DMS79 treated with DMSO at 0.1 percent for 48 hours (cell line): ENCODE data around the gene ELMO1.

Experiments
- DNase-seq: peaks from one replicate; lab custom pipeline; 2025; lab: John Stamatoyannopoulos, UW

Gene ELMO1

DNA sequence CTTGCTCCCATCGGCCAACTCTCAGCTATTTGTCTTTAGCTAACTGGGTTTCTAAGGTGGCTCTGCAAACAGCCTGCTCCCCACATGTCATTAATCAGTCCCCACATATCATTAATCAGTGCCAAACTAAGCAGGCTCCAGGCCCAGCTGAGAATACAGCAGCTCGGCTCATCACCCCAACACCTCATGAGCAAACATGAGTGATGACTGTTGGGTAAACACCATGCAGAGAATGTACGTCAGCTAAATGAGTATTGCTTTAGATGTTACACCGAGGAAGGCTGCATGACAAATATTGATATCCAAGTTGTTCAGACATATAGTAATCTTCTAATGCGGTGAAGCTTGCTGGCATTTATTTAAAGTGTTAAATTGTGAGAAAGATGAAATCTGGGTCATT is 536.9 kb downstream of the ELMO1 start:
- no peak for DNase-seq

DNA sequence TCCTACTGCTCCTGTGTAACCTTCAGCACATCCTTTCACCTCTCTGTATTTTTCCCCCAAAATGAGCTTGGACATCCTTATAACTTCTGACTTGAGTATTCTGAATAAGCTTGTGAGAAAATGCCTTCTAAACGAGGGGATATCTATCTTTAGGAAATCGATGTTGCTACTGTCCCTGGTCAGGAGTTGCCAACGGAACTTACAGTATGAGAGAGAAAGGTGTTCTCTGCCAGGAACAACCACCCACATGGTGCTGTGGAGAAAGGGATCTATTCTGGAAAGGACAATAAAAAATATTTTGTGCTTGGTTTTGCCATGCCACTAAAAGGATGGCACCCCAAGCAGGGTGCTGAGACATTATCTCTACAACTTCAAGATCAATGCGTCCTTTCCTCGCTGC is 537.8 kb downstream of the ELMO1 start:
- no peak for DNase-seq

DNA sequence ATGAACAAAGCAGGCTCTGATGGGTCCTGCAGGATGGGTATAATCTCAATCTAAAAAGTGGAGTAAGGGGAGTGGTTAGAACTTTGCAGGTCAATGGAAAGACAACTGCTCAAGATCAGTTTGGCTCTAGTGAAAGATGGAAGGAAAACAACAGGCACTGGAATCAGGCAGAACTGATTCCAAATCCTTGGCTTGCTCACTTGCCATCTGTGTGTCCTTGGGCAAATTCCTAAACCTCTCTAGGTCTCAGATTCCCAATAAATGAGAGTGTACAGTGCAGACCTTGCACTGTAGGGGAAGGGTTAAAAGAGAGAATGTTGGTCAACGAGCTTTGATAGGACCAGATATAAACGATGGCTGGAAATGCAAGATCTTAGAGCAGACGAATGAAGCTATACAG is 538.3 kb downstream of the ELMO1 start:
- no peak for DNase-seq

DNA sequence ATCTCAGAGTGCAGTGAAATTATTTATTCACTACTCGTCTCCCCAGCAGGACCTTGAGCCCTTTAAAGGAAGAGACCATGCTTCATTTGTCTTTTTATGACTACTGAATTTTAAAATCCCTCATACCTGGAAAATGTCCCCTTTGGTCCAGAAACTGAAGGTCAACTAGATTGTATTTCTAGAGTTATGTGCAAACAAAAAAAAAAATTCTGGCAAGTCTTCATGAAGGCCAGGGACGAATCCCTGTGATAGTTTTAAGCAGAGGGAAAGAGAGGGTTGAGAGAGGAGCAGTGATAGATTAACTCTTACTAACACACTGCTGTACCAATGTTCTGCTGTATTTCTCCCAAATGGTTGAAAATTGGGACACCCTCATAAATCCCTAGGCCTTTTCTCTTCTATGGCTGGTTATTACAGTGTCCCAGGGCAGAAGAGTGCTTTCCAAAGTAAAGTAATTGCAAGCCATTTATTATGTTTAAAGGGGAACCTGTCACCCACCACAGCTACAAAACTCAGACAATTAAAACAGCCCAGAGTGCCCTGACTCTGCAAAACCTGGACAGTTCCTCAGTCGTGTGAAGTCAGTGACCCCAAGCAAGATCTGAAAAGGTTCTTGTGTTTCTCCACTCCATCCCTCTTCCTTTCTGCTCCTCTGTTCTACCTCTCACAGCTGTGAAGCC is 541.6 kb downstream of the ELMO1 start:
- no peak for DNase-seq

DNA sequence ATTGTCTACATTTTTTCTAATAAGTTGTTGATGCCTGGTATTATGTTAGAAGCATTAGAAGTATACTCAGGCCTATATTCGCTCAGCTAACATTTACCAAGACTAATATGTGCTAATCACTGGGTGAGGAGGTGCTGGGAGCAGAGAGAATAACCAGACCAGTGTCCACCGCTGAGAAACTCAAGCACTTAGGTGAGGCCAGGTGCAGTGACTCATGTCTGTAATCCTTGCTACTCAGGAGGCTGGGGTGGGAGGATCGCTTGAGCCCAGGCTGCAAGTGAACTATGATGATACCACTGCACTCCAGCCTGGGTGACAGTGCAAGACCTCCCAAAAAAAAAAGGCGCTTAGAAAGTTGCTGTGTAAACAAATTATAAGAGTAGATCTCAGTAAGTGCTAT is 542.2 kb downstream of the ELMO1 start:
- no peak for DNase-seq

DNA sequence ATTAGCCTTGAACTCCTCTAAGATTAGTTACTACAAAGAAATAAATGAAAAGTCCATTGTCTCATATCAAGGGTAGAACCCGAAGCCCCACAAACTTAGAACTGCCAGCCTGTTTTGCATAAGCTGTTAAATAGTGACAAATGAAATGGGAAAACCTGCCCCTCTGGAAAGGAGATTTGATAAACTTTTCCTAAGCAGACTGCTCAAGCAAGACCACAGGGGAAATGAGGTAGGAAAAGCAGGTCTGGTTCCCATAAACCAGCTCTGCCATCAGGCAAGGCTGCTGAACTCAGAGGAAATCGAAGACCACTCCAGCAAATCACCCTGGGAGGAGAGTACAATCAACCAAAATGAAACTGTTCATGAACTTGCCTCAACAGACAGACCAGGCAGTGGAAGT is 542.8 kb downstream of the ELMO1 start:
- no peak for DNase-seq

DNA sequence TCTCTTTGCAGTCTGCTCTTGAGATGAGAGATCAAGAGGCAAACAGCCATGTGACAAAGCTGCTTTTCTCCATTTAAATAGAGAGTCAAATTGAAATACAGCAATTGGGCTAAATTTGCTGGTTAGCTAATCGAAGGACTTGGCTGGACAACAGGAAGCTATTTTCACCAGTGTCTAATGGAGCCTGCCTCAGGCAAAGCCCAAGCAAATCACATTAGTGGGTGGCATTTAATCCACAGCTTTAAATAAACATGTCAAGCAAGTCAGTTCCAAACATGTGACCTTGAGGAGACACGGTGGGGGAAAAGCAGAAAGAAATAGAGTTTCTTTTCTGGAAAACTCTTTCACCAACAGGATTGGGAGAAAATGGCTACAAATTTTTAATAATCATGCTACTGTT is 543.9 kb downstream of the ELMO1 start:
- DNase-seq: no peak

DNA sequence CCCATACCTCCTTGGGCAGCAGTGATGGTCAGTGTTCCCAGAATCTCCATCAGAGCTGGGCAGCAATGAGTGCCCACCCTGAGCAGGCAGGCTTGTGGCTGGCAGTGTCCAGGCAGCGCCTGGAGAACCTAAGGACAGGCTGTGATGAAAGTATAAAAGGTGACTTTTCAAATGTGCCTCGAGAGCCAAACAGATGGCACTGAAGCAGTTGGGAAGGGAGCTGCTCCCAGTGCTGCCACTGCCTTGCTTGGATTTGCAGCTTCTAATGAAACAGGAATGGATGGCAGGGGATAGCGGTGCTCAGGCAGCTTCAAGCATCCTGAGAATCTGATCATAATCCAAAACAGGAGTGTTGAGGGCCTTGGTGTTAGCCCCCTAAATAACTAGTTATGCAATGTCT is 544.6 kb downstream of the ELMO1 start:
- no peak for DNase-seq

DNA sequence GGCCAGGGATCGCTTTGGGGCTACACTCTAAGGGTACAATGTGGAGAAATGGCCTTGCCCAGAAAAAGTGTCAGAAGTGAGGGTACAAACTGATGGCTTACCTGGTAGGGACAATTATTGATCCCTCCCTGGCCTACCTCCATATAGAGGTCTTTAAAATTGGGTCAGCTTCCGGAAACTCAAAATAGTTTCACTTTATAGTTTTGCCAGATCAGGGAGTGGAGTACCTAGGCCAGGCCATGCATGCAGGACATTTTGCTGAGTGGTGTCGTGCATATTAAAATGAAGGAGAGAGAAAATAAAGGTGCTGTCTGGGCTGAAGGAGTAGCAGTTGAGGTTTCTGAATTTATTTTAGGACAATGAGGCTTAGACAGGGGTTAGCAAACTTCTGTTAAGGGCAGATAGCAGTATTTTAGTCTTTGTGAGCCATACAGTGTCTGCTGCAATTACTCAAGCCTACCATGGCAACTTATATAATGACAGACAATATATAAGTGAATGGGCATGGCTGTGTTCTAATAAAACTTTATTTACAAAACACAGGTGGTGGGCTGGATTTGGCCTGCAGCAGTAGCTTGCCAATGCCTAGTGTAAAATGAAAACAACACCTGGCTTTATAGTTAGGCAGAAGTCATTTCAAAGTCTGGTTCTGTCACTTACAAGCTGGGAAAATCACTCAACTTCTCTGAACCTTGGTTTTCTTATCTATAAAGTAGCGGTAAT is 547.5 kb downstream of the ELMO1 start:
- no peak for DNase-seq

DNA sequence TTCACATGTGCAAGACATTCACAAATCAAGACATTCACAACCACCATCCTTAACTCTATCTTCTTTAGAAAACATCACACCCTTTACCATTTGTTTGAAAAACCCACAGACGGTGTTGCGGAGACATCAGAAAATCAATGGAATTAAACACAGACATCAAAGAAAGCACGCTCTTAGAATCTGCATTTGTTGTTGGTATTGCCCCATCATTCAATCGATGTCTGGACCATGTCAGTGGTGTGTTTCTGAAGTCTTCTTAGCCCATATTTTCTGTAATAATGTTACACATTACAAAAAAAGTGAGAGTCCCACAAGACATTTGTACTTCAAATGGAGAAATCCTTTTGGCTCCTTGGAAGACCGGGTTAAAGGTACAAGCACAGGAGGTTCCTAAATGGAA is 550.5 kb downstream of the ELMO1 start:
- DNase-seq: no peak

DNA sequence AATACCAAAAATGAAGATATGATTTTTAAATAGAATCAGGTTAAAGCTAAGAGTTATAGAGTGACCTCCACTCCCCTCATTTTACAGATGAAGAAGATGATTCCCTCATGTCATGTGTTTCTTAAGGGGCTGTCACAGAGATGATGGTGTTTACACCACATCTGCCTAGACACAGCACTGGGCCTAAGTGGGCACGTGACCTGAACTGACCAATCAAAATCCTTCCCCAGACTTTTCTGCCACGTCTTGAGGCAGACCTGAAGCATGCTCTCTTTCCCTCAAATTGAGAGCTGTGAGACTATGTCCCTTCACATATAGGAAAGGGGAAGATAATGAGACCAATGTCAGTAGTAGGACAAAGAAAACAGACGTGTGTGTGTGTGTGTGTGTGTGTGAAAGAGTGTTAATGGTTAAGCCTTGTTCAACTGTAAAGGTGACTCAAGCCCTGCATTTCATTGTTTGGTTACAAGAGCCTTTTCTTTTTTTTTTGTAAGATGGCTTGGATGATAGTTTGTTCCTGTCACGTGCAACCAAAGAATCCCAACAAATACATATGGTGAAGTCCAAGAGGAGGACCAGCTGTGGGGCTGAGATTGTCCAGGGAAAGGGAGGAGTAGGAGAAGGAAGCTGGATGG is 551.6 kb downstream of the ELMO1 start:
- DNase-seq: no peak

DNA sequence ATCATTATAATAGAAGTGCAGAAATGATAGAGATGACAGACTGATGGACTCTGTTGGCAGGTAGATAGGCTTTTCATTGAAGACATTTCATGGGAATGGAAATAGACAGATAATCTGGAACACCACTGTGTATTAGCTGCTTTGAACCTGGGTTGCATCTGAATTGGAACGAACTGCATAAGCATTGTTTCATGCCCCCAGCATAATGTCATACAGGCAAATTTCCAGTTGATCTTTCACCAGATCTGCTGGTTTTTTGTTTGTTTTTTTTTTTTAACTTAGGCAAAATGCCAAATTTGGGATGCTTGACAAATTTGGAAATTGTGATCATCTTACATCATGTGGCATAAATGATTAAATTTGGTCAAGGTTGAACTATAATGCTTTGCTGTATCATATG is 552.2 kb downstream of the ELMO1 start:
- DNase-seq: no peak

DNA sequence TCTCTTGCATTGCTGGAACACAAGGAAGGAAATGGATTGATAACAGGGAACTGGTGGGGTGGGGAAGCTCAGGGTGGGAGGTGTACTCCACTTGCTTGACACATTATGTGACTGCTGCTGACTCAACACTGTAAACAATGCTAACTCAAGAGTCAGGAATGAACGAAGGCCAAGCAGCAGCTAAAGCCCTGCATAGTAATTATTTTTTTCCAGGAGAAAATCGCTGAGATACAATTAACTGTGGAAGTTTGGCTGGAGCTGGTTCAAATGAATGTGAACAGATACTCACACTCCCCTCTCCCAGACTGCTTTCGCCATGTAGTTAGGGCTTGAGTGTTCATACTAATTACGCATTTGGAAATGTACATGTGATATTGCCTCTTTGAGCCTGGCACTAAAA is 553.5 kb downstream of the ELMO1 start:
- DNase-seq: no peak

DNA sequence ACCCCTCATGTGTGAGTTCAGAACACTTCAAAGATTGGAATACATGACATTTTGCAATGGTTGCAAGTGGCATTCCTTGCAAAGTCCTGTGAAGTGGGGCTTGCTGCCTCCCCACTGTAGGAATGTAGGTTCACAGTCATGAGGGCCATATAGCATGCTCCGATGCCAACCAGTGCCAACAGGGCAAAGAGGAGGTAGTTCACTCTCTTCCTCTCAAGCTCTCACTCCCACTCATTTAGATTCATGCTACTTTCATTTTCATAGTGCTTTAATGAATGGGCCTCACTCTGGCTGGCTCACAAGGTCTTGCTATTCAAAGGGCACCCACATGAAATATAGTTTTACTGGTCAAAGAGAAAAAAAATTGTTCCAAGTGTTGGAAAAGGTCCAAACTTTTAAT is 554.5 kb downstream of the ELMO1 start:
- no peak for DNase-seq

DNA sequence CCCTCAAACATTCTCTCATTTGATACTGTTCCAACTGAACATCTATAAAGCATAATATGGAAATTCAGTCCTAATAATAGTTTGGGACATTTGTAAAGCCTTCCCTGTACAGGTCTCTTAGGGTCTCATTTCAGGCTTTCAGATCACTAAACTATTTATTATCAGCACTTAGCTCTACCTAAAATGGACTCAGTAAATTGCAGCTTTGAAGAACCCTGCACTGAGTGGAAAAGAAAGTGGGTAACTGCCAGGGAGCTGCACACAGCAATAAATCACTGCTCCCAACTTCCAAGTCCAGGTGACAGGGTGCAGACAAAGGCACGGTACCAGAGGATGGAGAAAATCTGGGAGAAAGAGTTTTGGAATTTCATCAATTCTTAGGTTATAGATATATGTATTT is 559.5 kb downstream of the ELMO1 start:
- no peak for DNase-seq

DNA sequence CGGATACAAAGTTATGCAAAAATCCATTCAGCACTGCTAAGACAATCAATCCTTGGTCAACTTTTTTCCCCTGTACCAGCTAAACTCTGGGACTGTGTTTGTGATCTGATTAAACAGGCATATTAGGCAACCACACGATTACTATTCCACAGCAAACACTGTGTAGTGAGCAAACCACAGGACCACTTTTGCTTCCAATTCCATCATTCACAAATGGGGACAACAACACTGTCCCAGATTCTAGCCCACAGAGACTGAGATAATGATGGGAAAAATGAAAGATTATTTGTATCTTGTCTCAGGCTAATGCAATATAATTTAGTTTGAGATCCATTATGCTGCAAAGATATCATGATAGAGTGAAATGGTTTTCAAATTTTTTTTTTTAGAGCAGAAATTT is 560.7 kb downstream of the ELMO1 start:
- DNase-seq: no peak

DNA sequence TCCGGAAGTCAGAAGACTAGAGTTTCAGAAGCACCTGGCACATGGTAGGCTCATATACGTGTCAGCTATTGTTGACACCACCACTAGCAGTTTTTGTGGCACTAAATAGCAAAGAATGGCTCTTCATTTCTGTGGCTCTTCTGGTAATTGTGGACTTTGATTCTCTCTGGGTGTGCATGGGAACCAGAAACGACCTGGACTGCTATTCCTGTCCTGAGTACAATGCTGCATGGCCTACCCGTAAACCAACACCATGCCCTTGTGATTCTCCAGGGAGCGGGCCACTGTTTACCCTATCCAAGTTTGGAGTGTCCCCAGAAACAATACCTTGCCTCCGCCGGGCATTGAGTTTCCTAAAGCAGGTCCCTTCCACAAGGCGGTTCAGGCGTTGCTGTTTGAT is 561.4 kb downstream of the ELMO1 start:
- no peak for DNase-seq

DNA sequence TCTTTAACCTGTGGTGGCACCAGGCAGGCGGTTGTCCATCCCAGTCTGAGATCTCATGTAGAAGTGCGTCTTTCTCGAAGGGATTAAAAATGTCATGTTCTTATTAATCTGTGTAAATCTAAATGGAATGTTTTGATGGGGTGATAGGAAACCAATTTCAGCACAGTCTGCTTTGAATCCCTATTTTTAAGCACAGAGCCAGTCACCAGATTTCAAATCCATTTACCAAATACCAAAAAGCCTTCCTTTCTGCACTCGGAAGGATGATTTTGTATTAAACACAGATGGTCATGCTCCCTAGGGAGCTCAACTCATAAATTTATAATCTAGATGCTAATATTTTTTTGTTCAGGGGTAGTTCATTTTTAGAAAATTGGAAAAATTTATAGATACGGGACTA is 563.8 kb downstream of the ELMO1 start:
- DNase-seq: no peak

DNA sequence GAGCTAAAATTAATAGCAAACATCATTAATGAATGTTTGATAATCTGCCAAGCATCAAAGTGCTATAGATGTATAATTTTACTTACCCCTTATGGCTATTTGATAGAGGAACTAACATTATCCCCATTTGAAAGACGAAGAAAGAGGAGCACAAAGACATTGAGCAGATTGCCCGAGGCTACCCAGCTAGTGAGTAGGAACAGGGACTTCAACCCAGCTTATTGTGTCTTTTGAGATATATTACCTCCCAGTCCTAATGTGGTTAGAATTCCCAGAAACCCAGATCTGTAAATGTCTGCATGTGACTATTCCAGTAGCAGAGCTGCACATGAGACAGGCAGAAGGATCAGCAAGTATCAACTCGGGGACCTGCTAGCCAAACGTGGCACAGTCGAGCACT is 564.3 kb downstream of the ELMO1 start:
- no peak for DNase-seq

DNA sequence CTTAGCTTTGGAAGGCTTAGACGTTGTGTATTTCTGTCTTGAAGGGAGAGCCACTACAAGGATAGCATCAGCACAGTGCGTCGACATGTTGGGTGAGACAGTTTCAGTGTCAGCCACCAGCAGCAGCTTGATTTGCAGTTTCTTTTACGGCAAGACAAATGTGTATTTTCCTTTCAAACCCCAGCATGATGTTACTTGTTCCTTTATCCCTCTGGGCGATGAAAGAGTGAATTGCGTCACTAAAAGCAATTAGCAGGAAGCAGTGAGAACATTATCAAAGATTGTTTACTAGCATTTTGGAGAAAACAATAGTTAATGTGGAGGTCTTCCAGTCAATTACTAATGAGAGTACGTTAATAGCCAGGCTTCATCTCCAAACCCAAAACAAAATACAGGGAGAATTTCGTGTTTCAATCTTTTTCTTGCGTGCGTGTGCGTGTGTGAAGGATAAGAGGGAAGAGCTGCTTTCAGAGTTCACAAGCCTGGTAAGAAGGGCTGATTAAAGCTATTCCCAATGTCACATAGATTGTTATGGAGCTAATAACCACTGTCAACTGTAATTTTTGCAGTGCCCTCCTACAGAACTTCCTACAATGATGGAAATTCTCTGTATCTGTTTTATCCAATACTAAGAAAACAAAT is 567.3 kb downstream of the ELMO1 start:
- no peak for DNase-seq

DNA sequence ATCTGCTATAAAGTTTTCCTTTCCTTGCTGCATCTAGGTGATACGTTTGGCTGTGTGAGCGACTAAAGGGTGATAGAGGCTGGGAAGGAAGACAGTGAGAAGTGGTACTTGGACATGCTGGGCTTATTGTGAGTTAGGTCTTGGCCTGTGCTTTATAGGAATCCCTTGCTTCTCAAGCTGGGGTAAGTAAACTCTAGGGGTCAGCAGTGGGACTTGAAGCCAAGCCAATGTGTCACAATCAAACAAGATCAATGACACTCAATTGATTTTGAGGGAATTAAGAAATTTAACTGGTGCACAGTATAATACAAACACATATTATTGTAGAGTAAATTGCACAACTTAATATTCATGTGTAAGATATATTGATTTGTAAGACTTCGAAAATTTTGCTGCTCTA is 568.6 kb downstream of the ELMO1 start:
- no peak for DNase-seq

DNA sequence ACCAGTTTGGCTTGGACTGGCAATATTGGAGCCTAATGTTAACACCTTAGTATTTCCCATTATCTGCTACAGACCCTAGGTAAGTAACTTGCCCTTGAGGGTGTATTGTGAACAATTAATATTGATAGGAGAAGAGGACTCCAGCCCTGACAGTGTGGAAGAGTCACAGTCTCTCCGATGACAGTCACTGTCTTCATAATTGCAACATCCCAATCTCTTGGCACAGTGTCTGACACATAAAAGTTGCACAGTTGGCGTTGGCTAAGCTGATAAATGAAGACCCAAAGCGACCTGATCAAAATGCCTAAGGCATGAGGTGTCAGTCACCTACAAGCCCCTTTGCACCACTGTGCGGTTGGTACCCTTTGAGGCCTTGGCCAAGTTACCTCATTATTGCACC is 569.6 kb downstream of the ELMO1 start:
- no peak for DNase-seq

DNA sequence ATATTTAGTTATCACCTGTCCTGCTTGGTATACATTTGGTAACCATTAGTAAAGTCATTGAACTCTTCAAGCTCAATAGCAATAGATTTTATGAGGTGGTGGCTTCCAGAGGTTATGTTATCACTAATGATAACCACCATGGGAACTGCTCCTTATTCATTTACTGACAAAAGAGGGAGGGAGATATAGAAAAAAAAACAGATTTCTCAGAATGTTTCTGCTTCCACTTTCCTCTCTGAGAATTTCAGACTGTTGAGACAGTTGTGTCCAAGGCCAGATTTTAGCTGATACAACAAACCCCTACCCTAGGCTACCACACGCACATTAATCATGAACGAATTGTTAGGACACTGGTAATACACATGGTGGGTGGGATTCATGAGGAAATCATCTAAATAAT is 570.4 kb downstream of the ELMO1 start:
- DNase-seq: no peak
